Neuronal stem cell (in vitro differentiated cells): ENCODE data around the gene MECP2.
A peak's percentile ranks its signal among the peaks of the same experiment; 100 is the strongest.

Experiments used
- DNase-seq: peaks from one replicate; pipeline ENCODE4 v3.0.0-alpha.2; 2013; ENCODE audit warnings: low spot score
- H2AFZ ChIP-seq: one replicate; pipeline ENCODE4 v1.6.1; 2013; ENCODE audit warnings: mild to moderate bottlenecking, low read length, inconsistent platforms
- H2AK5ac ChIP-seq: 2 replicates; pipeline ENCODE4 v1.6.1; 2013; ENCODE audit warnings: low read depth, mild to moderate bottlenecking, inconsistent platforms, low read length, moderate library complexity, mixed read lengths
- H2BK120ac ChIP-seq: 2 replicates; pipeline ENCODE4 v1.6.1; 2013; ENCODE audit warnings: low read depth, mild to moderate bottlenecking, inconsistent platforms, low read length, moderate library complexity, mixed read lengths
- H2BK12ac ChIP-seq: one replicate; pipeline ENCODE4 v1.6.1; 2013; ENCODE audit warnings: low read length, inconsistent platforms
- H2BK15ac ChIP-seq: 2 replicates; pipeline ENCODE4 v1.6.1; 2013; ENCODE audit warnings: mild to moderate bottlenecking, low read length, inconsistent platforms, mixed read lengths
- H2BK5ac ChIP-seq: one replicate; pipeline ENCODE4 v1.6.1; 2013; ENCODE audit warnings: inconsistent platforms, mild to moderate bottlenecking, low read length, moderate library complexity
- H3K14ac ChIP-seq: one replicate; pipeline ENCODE4 v1.6.1; 2013; ENCODE audit warnings: low read length, inconsistent platforms
- H3K18ac ChIP-seq: 2 replicates; pipeline ENCODE4 v1.6.1; 2013; ENCODE audit warnings: low read length, inconsistent platforms
- H3K23ac ChIP-seq: 2 replicates; pipeline ENCODE4 v1.6.1; 2013; ENCODE audit warnings: low read depth, mild to moderate bottlenecking, mixed read lengths, low read length, inconsistent platforms; ENCODE audit not compliant: poor library complexity
- H3K27ac ChIP-seq: replicated peaks from 3 replicates; pipeline ENCODE4 v1.5.1; 2013; ENCODE audit warnings: low read length, inconsistent platforms
- H3K27me3 ChIP-seq, 3 experiments: 2 replicates each; pipeline ENCODE4 v1.6.1; 2013; ENCODE audit warnings: low read length in 3 of 3, mild to moderate bottlenecking in 2 of 3, inconsistent platforms in 1 of 3, low read depth in 1 of 3, mixed read lengths in 1 of 3, moderate library complexity in 1 of 3; ENCODE audit not compliant: control insufficient read depth in 3 of 3, insufficient read depth in 3 of 3
- H3K36me3 ChIP-seq, 2 donors: replicated peaks in 1 of 2; 2 replicates each; pipeline ENCODE4 v1.6.1; 2013; ENCODE audit warnings: low read length in 2 of 2; ENCODE audit not compliant: control insufficient read depth in 2 of 2, insufficient read depth in 2 of 2
- H3K4ac ChIP-seq: 2 replicates; pipeline ENCODE4 v1.6.1; 2013; ENCODE audit warnings: inconsistent platforms, mild to moderate bottlenecking, low read length, moderate library complexity
- H3K4me1 ChIP-seq, 2 donors: 1 replicate in 1 of 2; 2 replicates in 1 of 2; pipeline ENCODE4 v1.6.1; 2013; ENCODE audit warnings: low read length in 2 of 2, low read depth in 1 of 2; ENCODE audit not compliant: control insufficient read depth in 2 of 2, insufficient read depth in 1 of 2
- H3K4me2 ChIP-seq: one replicate; pipeline ENCODE4 v1.6.1; 2013; ENCODE audit warnings: mild to moderate bottlenecking, low read length, inconsistent platforms; ENCODE audit not compliant: insufficient read depth, poor library complexity, severe bottlenecking
- H3K4me3 ChIP-seq, 2 donors: 2 replicates each; pipeline ENCODE4 v1.5.1; 2013; ENCODE audit warnings: low read length in 2 of 2, mild to moderate bottlenecking in 2 of 2, inconsistent platforms in 1 of 2, moderate library complexity in 1 of 2
- H3K79me1 ChIP-seq: one replicate; pipeline ENCODE4 v1.6.1; 2013; ENCODE audit warnings: low read depth, mild to moderate bottlenecking, inconsistent platforms, low read length, moderate library complexity
- H3K9ac ChIP-seq: one replicate; pipeline ENCODE4 v1.6.1; 2013; ENCODE audit warnings: mild to moderate bottlenecking, low read depth, low read length, inconsistent platforms; ENCODE audit not compliant: poor library complexity
- H3K9me3 ChIP-seq, 2 donors: replicated peaks in 1 of 2; 2 replicates each; pipeline versions ENCODE3 to v1.6.1; 2013; ENCODE audit warnings: low read length in 2 of 2, mild to moderate bottlenecking in 2 of 2, inconsistent platforms in 1 of 2, low read depth in 1 of 2, mixed read lengths in 1 of 2, moderate library complexity in 1 of 2; ENCODE audit not compliant: control insufficient read depth in 2 of 2, insufficient read depth in 1 of 2
- H4K8ac ChIP-seq: one replicate; pipeline ENCODE4 v1.6.1; 2013; ENCODE audit warnings: low read depth, mild to moderate bottlenecking, inconsistent platforms, low read length, moderate library complexity
- H4K91ac ChIP-seq: one replicate; pipeline ENCODE4 v1.6.1; 2013; ENCODE audit warnings: low read length, low read depth, mild to moderate bottlenecking, inconsistent platforms; ENCODE audit not compliant: poor library complexity
- WGBS, 2 donors: extraction: QIAGEN DNeasy Blood & Tissue Kit; methylation state at CpG; one replicate each; pipeline ENCODE4 v1.1.7; 2013; ENCODE audit warnings: missing lambda C conversion rate in 2 of 2, mixed read lengths in 1 of 2; ENCODE audit not compliant: insufficient read length in 2 of 2, insufficient replicate concordance in 1 of 2; ENCODE audit errors: extremely low coverage in 2 of 2; 5-methylcytosine and 5-hydroxymethylcytosine counted together

The MECP2 gene

GRCh38 chrX:154098551-154098950 lies 1.0 kb upstream of the MECP2 start:
- Histone ChIP-seq H3K79me1 (peaks cover 2% of the 10 kb centered on the region), H3K4me1 (peaks cover 3 to 15% of the 10 kb centered on the region in 2 donors), H3K23ac (no peak overlapping the region), H3K4me3 (peak overlapping the region in 1 of 2 donors; percentile 45), H2BK120ac (no peak overlapping the region), H3K27me3 (peaks cover 0 to 7% (median 0%) of the 10 kb centered on the region in 3 experiments), H3K9me3 (no peaks in the 10 kb centered on the region), H4K91ac (no peak overlapping the region), H3K36me3 (peaks cover 0 to 6% of the 10 kb centered on the region in 2 donors), H3K27ac (no peak overlapping the region), H4K8ac (no peak overlapping the region), H3K9ac (no peak overlapping the region), H2AK5ac (no peak overlapping the region), H2BK12ac (no peak overlapping the region), H3K4ac (no peak overlapping the region), H3K14ac (no peak overlapping the region), H2AFZ (peak overlapping the region; percentile 87), H3K4me2 (no peak overlapping the region), H2BK5ac (no peak overlapping the region), H3K18ac (no peak overlapping the region), H2BK15ac (no peak overlapping the region)
- WGBS, 2 donors, result no CpG with 5 or more reads among the region's 2 CpGs
- DNase-seq, result no peak

- Histone ChIP-seq H3K79me1 (peaks cover 2% of the 10 kb centered on the region), H2BK15ac (no peak overlapping the region), H3K4ac (no peak overlapping the region), H3K18ac (peak overlapping the region; percentile 87), H3K23ac (no peak overlapping the region), H3K4me1 (peaks cover 3 to 17% of the 10 kb centered on the region in 2 donors), H4K91ac (no peak overlapping the region), H4K8ac (no peak overlapping the region), H3K4me2 (peak overlapping the region; percentile 45), H3K14ac (no peak overlapping the region), H2BK5ac (no peak overlapping the region), H3K27me3 (peaks cover 0 to 4% (median 0%) of the 10 kb centered on the region in 3 experiments), H3K9me3 (no peaks in the 10 kb centered on the region), H2AK5ac (no peak overlapping the region), H2BK120ac (no peak overlapping the region), H2BK12ac (no peak overlapping the region), H3K27ac (peak overlapping the region; percentile 72), H3K9ac (peak overlapping the region; percentile 92), H3K36me3 (peaks cover 0 to 6% of the 10 kb centered on the region in 2 donors), H2AFZ (peak overlapping the region; percentile 69), H3K4me3 (peak overlapping the region; percentile 51 to 94)
- WGBS, 2 donors, result no CpG with 5 or more reads among the region's 80 CpGs
- peak; percentile 75 for DNase-seq
Observed at GRCh38 chrX:154097003-154097588, 421 bp downstream of the MECP2 start.

- Histone ChIP-seq H3K23ac (no peak overlapping the region), H3K36me3 (peaks cover 0 to 10% of the 10 kb centered on the region in 2 donors), H3K4me2 (peak overlapping the region; percentile 45), H3K9me3 (no peaks in the 10 kb centered on the region), H3K14ac (no peak overlapping the region), H2BK120ac (no peak overlapping the region), H2BK5ac (no peak overlapping the region), H3K9ac (peak overlapping the region; percentile 70), H3K4ac (no peak overlapping the region), H2AFZ (peak overlapping the region; percentile 69), H3K27me3 (peaks cover 0 to 7% (median 0%) of the 10 kb centered on the region in 3 experiments), H2BK12ac (no peak overlapping the region), H3K27ac (no peak overlapping the region), H3K4me3 (peak overlapping the region; percentile 51 to 87), H3K79me1 (peaks cover 2% of the 10 kb centered on the region), H3K18ac (peak overlapping the region; percentile 65), H4K91ac (no peak overlapping the region), H4K8ac (no peak overlapping the region), H2AK5ac (no peak overlapping the region), H3K4me1 (peaks cover 3 to 17% of the 10 kb centered on the region in 2 donors), H2BK15ac (no peak overlapping the region)
- no peak for DNase-seq
- WGBS, 2 donors, result no CpG with 5 or more reads among the region's 31 CpGs
Observed at GRCh38 chrX:154096140-154097002, 1.1 kb downstream of the MECP2 start.

- Histone ChIP-seq H2AFZ (no peak overlapping the region), H3K4me1 (peaks cover 3 to 17% of the 10 kb centered on the region in 2 donors), H2BK5ac (no peak overlapping the region), H3K27ac (no peak overlapping the region), H3K27me3 (peaks cover 0 to 7% (median 0%) of the 10 kb centered on the region in 3 experiments), H2BK15ac (no peak overlapping the region), H3K18ac (no peak overlapping the region), H2BK12ac (no peak overlapping the region), H3K9me3 (no peaks in the 10 kb centered on the region), H4K91ac (no peak overlapping the region), H3K9ac (no peak overlapping the region), H3K23ac (no peak overlapping the region), H3K36me3 (peaks cover 0 to 19% of the 10 kb centered on the region in 2 donors), H2AK5ac (no peak overlapping the region), H3K4ac (no peak overlapping the region), H3K79me1 (peaks cover 2% of the 10 kb centered on the region), H2BK120ac (no peak overlapping the region), H3K4me3 (no peak overlapping the region), H3K14ac (no peak overlapping the region), H4K8ac (no peak overlapping the region), H3K4me2 (peak overlapping the region; percentile 13)
- WGBS, 2 donors, result no CpG with 5 or more reads among the region's 6 CpGs
- DNase-seq, result no peak
Observed at GRCh38 chrX:154094833-154095232, 2.7 kb downstream of the MECP2 start.
